Sigmoid colon (tissue), 4 donors: ENCODE data around the gene SMAD6.

Source experiments
- EP300 ChIP-seq, 4 donors: sonication (generic); formaldehyde crosslinking; IDR thresholded peaks; one replicate each; pipeline ENCODE4 v1.6.1; 2017; ENCODE audit warnings: antibody characterized with exemption in 4 of 4
- POLR2A ChIP-seq, 2 donors: fragments of 450-650 bp; IDR thresholded peaks; one replicate each; pipeline ENCODE4 v1.6.1; 2016; ENCODE audit warnings: antibody characterized with exemption in 2 of 2, mild to moderate bottlenecking in 2 of 2, moderate library complexity in 2 of 2
- POLR2AphosphoS5 ChIP-seq, 4 donors: sonication (generic); formaldehyde crosslinking; IDR thresholded peaks; one replicate each; pipeline ENCODE4 v1.6.1; 2017; ENCODE audit warnings: antibody characterized with exemption in 4 of 4
- TF ChIP-seq, protein P1 (sequence below), 4 experiments: fragments of 450-650 bp in 3 of 4; fragments of 200-600 bp in 1 of 4; IDR thresholded peaks; one replicate each; pipeline ENCODE4 v1.5.1; 2016 to 2019; ENCODE audit warnings: antibody characterized with exemption in 4 of 4, mild to moderate bottlenecking in 3 of 4, moderate library complexity in 2 of 4

GRCh38 chr15:66751579-66751978, 49.5 kb downstream of the SMAD6 start:
- TF ChIP-seq, protein P1, sequence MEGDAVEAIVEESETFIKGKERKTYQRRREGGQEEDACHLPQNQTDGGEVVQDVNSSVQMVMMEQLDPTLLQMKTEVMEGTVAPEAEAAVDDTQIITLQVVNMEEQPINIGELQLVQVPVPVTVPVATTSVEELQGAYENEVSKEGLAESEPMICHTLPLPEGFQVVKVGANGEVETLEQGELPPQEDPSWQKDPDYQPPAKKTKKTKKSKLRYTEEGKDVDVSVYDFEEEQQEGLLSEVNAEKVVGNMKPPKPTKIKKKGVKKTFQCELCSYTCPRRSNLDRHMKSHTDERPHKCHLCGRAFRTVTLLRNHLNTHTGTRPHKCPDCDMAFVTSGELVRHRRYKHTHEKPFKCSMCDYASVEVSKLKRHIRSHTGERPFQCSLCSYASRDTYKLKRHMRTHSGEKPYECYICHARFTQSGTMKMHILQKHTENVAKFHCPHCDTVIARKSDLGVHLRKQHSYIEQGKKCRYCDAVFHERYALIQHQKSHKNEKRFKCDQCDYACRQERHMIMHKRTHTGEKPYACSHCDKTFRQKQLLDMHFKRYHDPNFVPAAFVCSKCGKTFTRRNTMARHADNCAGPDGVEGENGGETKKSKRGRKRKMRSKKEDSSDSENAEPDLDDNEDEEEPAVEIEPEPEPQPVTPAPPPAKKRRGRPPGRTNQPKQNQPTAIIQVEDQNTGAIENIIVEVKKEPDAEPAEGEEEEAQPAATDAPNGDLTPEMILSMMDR (IDR thresholded peaks at IDR 0.05), result no peak
- TF ChIP-seq POLR2A (IDR thresholded peaks at IDR 0.05) (no peak), POLR2AphosphoS5 (IDR thresholded peaks at IDR 0.05) (no peak), EP300 (IDR thresholded peaks at IDR 0.05) (no peak)
